Endothelial cell of umbilical vein (primary cell): ENCODE data around the gene ANKDD1A. TPM values are rescaled to one million over a fixed set of nuclear protein-coding genes. Genes with fewer than 3 reads are reported as not detected.

Experiments used
- BruUV-seq: library from RNA; stranded (reverse); fragments of 400-500 nt; replicated peaks from 2 replicates; lab custom pipeline; 2021; lab: Mats Ljungman, UMichigan
- CTCF ChIA-PET: fragments of 300-600, 350-600 bp; sonication (Branson Sonifier 250); formaldehyde crosslinking; loops from one replicate; lab custom pipeline; 2021; ENCODE audit warnings: antibody characterized with exemption, inconsistent platforms; lab: Charles Lee
- POLR2A ChIA-PET: fragments of 300-600, 350-600 bp; sonication (Branson Sonifier 250); formaldehyde crosslinking; loops from one replicate; lab custom pipeline; 2021; ENCODE audit warnings: antibody characterized with exemption, inconsistent platforms; lab: Charles Lee
- DNase-seq: peaks from one replicate; pipeline ENCODE4 v3.0.0-alpha.2; 2011; ENCODE audit warnings: low read depth, low spot score
- FAIRE-seq: peaks from 2 replicates; lab custom pipeline; 2011; peaks lifted over from hg19 to GRCh38; lab: Jason Lieb, UNC
- H2AFZ ChIP-seq: 2 replicates; pipeline ENCODE4 v1.6.0; 2012; ENCODE audit warnings: low read depth, low read length, control low read depth, inconsistent platforms
- H3K27ac ChIP-seq: 2 replicates; pipeline ENCODE4 v1.5.1; 2011; ENCODE audit warnings: low read depth, mild to moderate bottlenecking, control low read depth, low read length, moderate library complexity; ENCODE audit not compliant: insufficient read depth
- H3K27me3 ChIP-seq, 2 experiments: 2 replicates each; pipeline versions ENCODE4 v1.6.0 to v1.6.1; 2011; ENCODE audit warnings: low read length in 2 of 2, mixed read lengths in 1 of 2; ENCODE audit not compliant: control insufficient read depth in 2 of 2, insufficient read depth in 2 of 2
- H3K36me3 ChIP-seq, 2 experiments: 2 replicates in 1 of 2; 3 replicates in 1 of 2; pipeline ENCODE4 v1.5.1; 2011; ENCODE audit warnings: low read length in 2 of 2, mild to moderate bottlenecking in 1 of 2, moderate library complexity in 1 of 2; ENCODE audit not compliant: control insufficient read depth in 2 of 2, insufficient read depth in 2 of 2; ENCODE audit errors: extremely low read depth in 1 of 2
- H3K4me1 ChIP-seq: 3 replicates; pipeline ENCODE4 v1.5.1; 2011; ENCODE audit warnings: mild to moderate bottlenecking, low read length; ENCODE audit not compliant: control insufficient read depth, insufficient read depth; ENCODE audit errors: extremely low read depth
- H3K4me2 ChIP-seq: 2 replicates; pipeline ENCODE4 v1.6.1; 2011; ENCODE audit warnings: low read length, control low read depth, mixed read lengths; ENCODE audit not compliant: insufficient read depth
- H3K4me3 ChIP-seq, 3 experiments: fragments of 200-600 bp in 1 of 3; sonication (generic), shearing (Covaris generic) in 1 of 3; replicated peaks in 1 of 3; 2 replicates each; pipeline ENCODE4 v1.5.1; 2011 to 2016; ENCODE audit warnings: control low read depth in 3 of 3, low read length in 3 of 3, mild to moderate bottlenecking in 2 of 3, inconsistent platforms in 1 of 3, low read depth in 1 of 3, moderate library complexity in 1 of 3; ENCODE audit not compliant: insufficient read depth in 1 of 3
- H3K79me2 ChIP-seq: 2 replicates; pipeline ENCODE4 v1.6.0; 2012; ENCODE audit warnings: low read length, inconsistent platforms; ENCODE audit not compliant: control insufficient read depth, insufficient read depth
- H3K9ac ChIP-seq: replicated peaks from 2 replicates; pipeline ENCODE3; 2011; ENCODE audit warnings: low read length, control low read depth; ENCODE audit not compliant: insufficient read depth; ENCODE audit errors: extremely low read depth
- H3K9me1 ChIP-seq: replicated peaks from 3 replicates; pipeline ENCODE4 v1.6.0; 2011; ENCODE audit warnings: mild to moderate bottlenecking, low read length; ENCODE audit not compliant: control insufficient read depth, insufficient read depth; ENCODE audit errors: extremely low read depth
- H3K9me3 ChIP-seq: replicated peaks from 2 replicates; pipeline ENCODE4 v1.5.1; 2012; ENCODE audit warnings: low read length, inconsistent platforms; ENCODE audit not compliant: control insufficient read depth, insufficient read depth
- H4K20me1 ChIP-seq: replicated peaks from 2 replicates; pipeline ENCODE3; 2011; ENCODE audit warnings: mild to moderate bottlenecking, low read length; ENCODE audit not compliant: control insufficient read depth, insufficient read depth; ENCODE audit errors: extremely low read depth
- CTCF ChIP-seq, 2 donors: IDR thresholded peaks; 1 replicate in 1 of 2; 2 replicates in 1 of 2; pipeline ENCODE4 v1.5.1; 2011; ENCODE audit warnings: low read length in 2 of 2, mild to moderate bottlenecking in 2 of 2, moderate library complexity in 2 of 2, control low read depth in 1 of 2, inconsistent platforms in 1 of 2, low read depth in 1 of 2; ENCODE audit not compliant: insufficient read depth in 1 of 2; ENCODE audit errors: extremely low read depth in 1 of 2
- EZH2 ChIP-seq: IDR thresholded peaks from 2 replicates; pipeline ENCODE4 v1.6.1; 2012; ENCODE audit warnings: borderline replicate concordance, low read depth, mild to moderate bottlenecking, moderate library complexity, low read length, inconsistent platforms; ENCODE audit not compliant: severe bottlenecking
- FOS ChIP-seq: IDR thresholded peaks from 2 replicates; pipeline ENCODE4 v1.6.1; 2011; ENCODE audit warnings: mild to moderate bottlenecking, low read length, moderate library complexity, borderline replicate concordance; ENCODE audit not compliant: insufficient read depth
- GATA2 ChIP-seq: IDR thresholded peaks from 2 replicates; pipeline ENCODE4 v1.7.0; 2011; ENCODE audit warnings: low read depth, mild to moderate bottlenecking, moderate library complexity, mixed read lengths, low read length; ENCODE audit not compliant: insufficient read length, insufficient read depth
- JUN ChIP-seq: IDR thresholded peaks from 2 replicates; pipeline ENCODE4 v1.6.1; 2011; ENCODE audit warnings: borderline replicate concordance, low read depth; ENCODE audit not compliant: insufficient read length, insufficient read depth
- MAX ChIP-seq: IDR thresholded peaks from 2 replicates; pipeline ENCODE4 v1.6.1; 2011; ENCODE audit not compliant: insufficient read depth, insufficient read length
- MYC ChIP-seq: IDR thresholded peaks from one replicate; pipeline ENCODE4 v1.6.1; 2011; ENCODE audit warnings: mild to moderate bottlenecking, low read depth, low read length
- POLR2A ChIP-seq: IDR thresholded peaks from 2 replicates; pipeline ENCODE4 v1.6.1; 2012; ENCODE audit warnings: low read depth, mild to moderate bottlenecking, control low read depth, low read length
- POLR2AphosphoS5 ChIP-seq: IDR thresholded peaks from 2 replicates; pipeline ENCODE4 v1.6.1; 2012; ENCODE audit warnings: low read depth, mild to moderate bottlenecking, control low read depth, low read length, moderate library complexity; ENCODE audit not compliant: insufficient read depth
- dilution Hi-C: fragments of 300-500 bp; cut with MboI; formaldehyde crosslinking; loops from one replicate; pipeline ENCODE4 v1.15.0; 2019; ENCODE audit warnings: low sequenced_read_pairs; ENCODE audit not compliant: extremely low pct_ligation_motif_present
- intact Hi-C: fragments of 100-400 bp; cut with micrococcal nuclease; formaldehyde crosslinking; loops from one replicate; pipeline ENCODE4 v1.10.0; 2022
- polyA plus RNA-seq, 4 experiments: library from polyadenylated mRNA; depleted of rRNA in 3 of 4; stranded (reverse) in 3 of 4; unstranded in 1 of 4; fragments of >200 nt; gene quantifications; 2 replicates each; pipeline versions ENCODE4 v1.2.1 to v1.2.3, GENCODE V29; 2011 to 2012; ENCODE audit warnings: missing spikeins in 1 of 4
- total RNA-seq: library from RNA; stranded (reverse); gene quantifications from 2 replicates; pipeline ENCODE4 v1.2.3, GENCODE V29; 2021

The ANKDD1A gene
- total and polyA plus RNA-seq, 2 donors (not counting 3 experiments of a cell fraction or from before 2014, with no cell fraction given): 2.0 to 2.4 TPM

DNA sequence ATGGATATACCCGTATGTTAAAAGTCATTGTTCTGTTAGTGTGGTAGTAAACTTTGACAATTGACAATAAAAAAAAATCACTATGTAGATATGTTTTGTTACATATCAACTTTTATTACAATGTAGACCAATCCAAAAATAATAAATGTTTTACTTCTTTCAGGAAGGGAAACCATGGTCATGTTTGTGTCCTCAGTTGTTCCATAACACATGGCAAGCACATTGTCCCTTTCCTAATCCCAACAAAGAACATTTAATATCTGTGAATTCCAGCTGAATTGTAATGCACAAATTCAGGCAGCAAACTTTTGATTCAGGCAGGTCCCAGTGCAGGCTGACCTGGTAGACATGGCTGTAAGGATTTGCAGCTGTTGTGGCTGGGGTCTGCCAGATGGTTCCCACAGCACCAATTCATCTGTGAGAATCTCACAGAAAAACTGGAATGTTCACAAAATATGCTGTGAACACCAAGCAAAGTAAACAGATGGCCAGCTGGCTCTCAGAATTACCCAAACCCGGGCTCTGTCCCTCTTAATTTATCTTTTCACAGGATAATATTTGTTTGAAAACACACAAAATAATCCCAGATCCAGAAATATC is 79.9 kb downstream of the ANKDD1A start:
- ChIA-PET POLR2A (no interaction called here), CTCF (no interaction called here)
- H3K27me3 ChIP-seq: no peaks in the 10 kb centered on the region
- TF ChIP-seq GATA2: no peak
- no peak for TF ChIP-seq FOS
- TF ChIP-seq CTCF (IDR thresholded peaks at IDR 0.05; ENCODE audit: extremely low read depth in 1 of 2, insufficient read depth in 1 of 2, low read depth in 1 of 2, low read length in 2 of 2): no peak
- TF ChIP-seq JUN: no peak
- no peak for TF ChIP-seq POLR2AphosphoS5
- no peak for TF ChIP-seq POLR2A
- no peak for TF ChIP-seq EZH2
- no peak for TF ChIP-seq MAX
- TF ChIP-seq MYC: no peak
- no peak overlapping the region for H3K27ac ChIP-seq
- H3K4me3 ChIP-seq: no peak overlapping the region
- no peaks in the 10 kb centered on the region for H4K20me1 ChIP-seq
- DNase-seq (no peak), FAIRE-seq (no peak)
- peak overlapping the region; percentile 62 for H2AFZ ChIP-seq
- H3K4me2 ChIP-seq: no peak overlapping the region
- no peaks in the 10 kb centered on the region for H3K9me1 ChIP-seq
- intact Hi-C loops (loop anchor here (2.0 kb wide), 1 partner anchor 37 kb away; the partner anchor contains the start of gene MTFMT), dilution Hi-C loops (no loop called here)
- H3K79me2 ChIP-seq: peaks cover 18% of the 10 kb centered on the region
- H3K9ac ChIP-seq: no peak overlapping the region
- H3K4me1 ChIP-seq: peaks cover 14% of the 10 kb centered on the region
- no peaks in the 10 kb centered on the region for H3K9me3 ChIP-seq
- no peaks in the 10 kb centered on the region for H3K36me3 ChIP-seq
- BruUV-seq: no TSS peak
